Psoas muscle (tissue), 8 donors: ENCODE results near the gene TMEM94. TPM values are rescaled to one million over a fixed set of nuclear protein-coding genes. Genes with fewer than 3 reads are reported as not detected.

Source experiments
- ATAC-seq, 4 donors: fragments of 200-7000 bp; cut with Tn5 transposase; one replicate each; pipeline ENCODE4 v1.9.1; 2020; ENCODE audit warnings: moderate library complexity in 3 of 4, mild to moderate bottlenecking in 2 of 4
- DNase-seq, 2 donors: peaks; one replicate each; pipeline ENCODE4 v3.0.0-alpha.2; 2020
- H3K27ac ChIP-seq: fragments of 200-600 bp; one replicate; pipeline ENCODE4 v1.8.0; 2022
- H3K27me3 ChIP-seq, 3 donors: fragments of 200-600 bp in 1 of 3; one replicate each; pipeline versions ENCODE4 v1.6.1 to v1.8.0; 2013 to 2022; ENCODE audit warnings: low read length in 2 of 3, mild to moderate bottlenecking in 2 of 3, moderate library complexity in 1 of 3; ENCODE audit not compliant: insufficient read depth in 3 of 3
- H3K36me3 ChIP-seq, 2 donors: fragments of 200-600 bp in 1 of 2; one replicate each; pipeline versions ENCODE4 v1.6.1 to v1.8.0; 2013 to 2022; ENCODE audit warnings: low read depth in 1 of 2, mild to moderate bottlenecking in 1 of 2, moderate library complexity in 1 of 2; ENCODE audit not compliant: insufficient read depth in 1 of 2
- H3K4me1 ChIP-seq: fragments of 200-600 bp; one replicate; pipeline ENCODE4 v1.8.0; 2022
- H3K4me3 ChIP-seq: fragments of 200-600 bp; one replicate; pipeline ENCODE4 v1.8.0; 2022; ENCODE audit warnings: mild to moderate bottlenecking
- H3K9me3 ChIP-seq: fragments of 200-600 bp; one replicate; pipeline ENCODE4 v1.8.0; 2022
- CTCF ChIP-seq: fragments of 200-600 bp; IDR thresholded peaks from one replicate; pipeline ENCODE4 v1.8.0; 2022; ENCODE audit warnings: antibody characterized with exemption
- WGBS, 3 donors: extraction: QIAGEN DNeasy Blood & Tissue Kit; methylation state at CpG; one replicate each; pipeline versions ENCODE4 v1.1.6 to v1.1.7; 2013; 5-methylcytosine and 5-hydroxymethylcytosine counted together
- intact Hi-C, 2 donors: fragments of 100-400 bp; cut with DNase I; formaldehyde crosslinking; loops; one replicate each; pipeline versions ENCODE4 v1.11.0 to v1.14.2; 2022
- long read RNA-seq, 2 donors: library from polyadenylated mRNA; unstranded; transcript quantifications; one replicate each; pipeline ENCODE4 v2.0.0, GENCODE V29; 2021
- polyA plus RNA-seq, 3 donors: library from polyadenylated mRNA; stranded (reverse); fragments of 200-250 nt; gene quantifications; one replicate each; pipeline ENCODE4 v1.2.3, GENCODE V29; 2013
- total RNA-seq, 4 donors: library from RNA; stranded (reverse); fragmentation: NEBNext Ultra II Directional in 2 of 4; extraction: Animal tissue kit (Norgen Biotek cat#: 25700) in 2 of 4; gene quantifications; one replicate each; pipeline versions ENCODE4 v1.2.1 to v1.2.4, GENCODE V29; 2021 to 2023
- donor health status: healthy with polysubstance abuse.
- donor health status: DM: no; HTN: no; CAD: no; lungs with moderate emphysema.
- donor health status: Bipolar disorder and iron deficiency.
- donor health status: healthy.
- donor health status: DM: yes; HTN: yes; CAD: no.
- donor health status: DM: no; HTN: no; CAD: no.
- donor health status: DM: no; HTN: no; CAD: no.
- donor health status: DM: yes; HTN: yes; CAD: no.

Gene TMEM94
- total RNA-seq (10 to 100 TPM; 43.4 to 64.3 (median 49.6) TPM), polyA plus RNA-seq (10 to 100 TPM; 18.7 to 48.5 (median 29.6) TPM)
- long read RNA-seq, donor 1, partial matches to known transcripts = 9 of 11 reads
- long read RNA-seq, donor 1, other reads (novel, unspliced or antisense) = 2 of 11 reads
- long read RNA-seq, donor 2, partial matches to known transcripts = 43 of 59 reads
- long read RNA-seq, donor 2, other reads (novel, unspliced or antisense) = 16 of 59 reads

GRCh38 chr17:75456417-75457046, at the start of gene TMEM94:
Gene TMEM94 (plus strand): TSS chr17:75456635. CDS start chr17:75471906, 15,271 bp downstream.
- Histone ChIP-seq H3K27me3 (no peaks in the 10 kb centered on the region), H3K36me3 (no peaks in the 10 kb centered on the region), H3K9me3 (no peaks in the 10 kb centered on the region), H3K4me1 (peaks cover 42% of the 10 kb centered on the region), H3K27ac (peak within 1 kb of the TSS; percentile 98), H3K4me3 (peak within 1 kb of the TSS; percentile 95)
- WGBS, 3 donors = 0% methylated on average over 28 to 33 of the region's 33 CpGs
- peak; percentile 89 to 96 (median 93) for ATAC-seq
- intact Hi-C loops = loop anchor here (5.0 kb wide), 2 partner anchors 56 to 61 kb away; partner anchors contain the start of genes CASKIN2 (in 1 of the 2) and TSEN54 (in 1 of the 2)
- TF ChIP-seq CTCF = no peak
- DNase-seq = peak; percentile 93 to 97

GRCh38 chr17:75407655-75408352, 48.6 kb upstream of the TMEM94 start:
- Histone ChIP-seq H3K4me1 (peaks cover 14% of the 10 kb centered on the region), H3K4me3 (no peak overlapping the region), H3K27me3 (no peaks in the 10 kb centered on the region), H3K36me3 (no peaks in the 10 kb centered on the region), H3K9me3 (no peaks in the 10 kb centered on the region), H3K27ac (no peak overlapping the region)
- WGBS, 3 donors = 83 to 94% (median 89%) methylated on average over 2 of the region's 2 CpGs
- TF ChIP-seq CTCF = no peak
- no peak for DNase-seq
- ATAC-seq = no peak
- intact Hi-C loops = no loop called here

GRCh38 chr17:75410141-75410540, 46.3 kb upstream of the TMEM94 start:
- intact Hi-C loops = no loop called here
- Histone ChIP-seq H3K4me3 (no peak overlapping the region), H3K36me3 (no peaks in the 10 kb centered on the region), H3K27me3 (no peaks in the 10 kb centered on the region), H3K4me1 (peaks cover 6% of the 10 kb centered on the region), H3K9me3 (no peaks in the 10 kb centered on the region), H3K27ac (no peak overlapping the region)
- no peak for DNase-seq
- TF ChIP-seq CTCF = no peak
- 71 to 78% (median 76%) methylated on average over 4 of the region's 4 CpGs for WGBS, 3 donors
- no peak for ATAC-seq

GRCh38 chr17:75411328-75412067, 44.9 kb upstream of the TMEM94 start:
- intact Hi-C loops = loop anchor here in 1 of 2 donors (2.0 kb wide), 1 partner anchor 121 kb away; no protein-coding TSS in a partner anchor
- no peak for ATAC-seq
- no peaks in the 10 kb centered on the region for H3K9me3 ChIP-seq
- H3K4me3 ChIP-seq = no peak overlapping the region
- WGBS, 3 donors = 85 to 90% (median 89%) methylated on average over 5 of the region's 5 CpGs
- DNase-seq = no peak
- H3K4me1 ChIP-seq = peaks cover 3% of the 10 kb centered on the region
- no peak for TF ChIP-seq CTCF
- no peaks in the 10 kb centered on the region for H3K27me3 ChIP-seq
- H3K36me3 ChIP-seq = no peaks in the 10 kb centered on the region
- H3K27ac ChIP-seq = no peak overlapping the region
